ENCODE results near the gene TSPAN17.
"Not testable (repeated sequence)": the region's sequence is repeated elsewhere in the genome, so short reads cannot be mapped to it uniquely, and the experiment has no call there.

TSPAN17 gene

GRCh38 chr5:176647030-176647842, at the start of gene TSPAN17:
Gene TSPAN17 (plus strand): TSS chr5:176647484. CDS start chr5:176647616, 132 bp downstream.
- no peaks in the 10 kb centered on the region for H3K9me3 Mint-ChIP-seq
- peak; percentile 99 for DNase-seq
- peak within 1 kb of the TSS; percentile 92 to 93 for H3K4me3 Mint-ChIP-seq
- peaks cover 62% of the 10 kb centered on the region for H3K4me1 Mint-ChIP-seq
- H3K27me3 Mint-ChIP-seq, result no peaks in the 10 kb centered on the region
- peak; percentile 88 for ATAC-seq
- peak within 1 kb of the TSS; percentile 93 to 95 for H3K27ac Mint-ChIP-seq

GRCh38 chr5:176599749-176600430, 47.4 kb upstream of the TSPAN17 start:
- not testable (repeated sequence) for ATAC-seq, H3K9me3 Mint-ChIP-seq, H3K27ac Mint-ChIP-seq, H3K4me3 Mint-ChIP-seq, DNase-seq
- peaks cover 52% of the 10 kb centered on the region for H3K27me3 Mint-ChIP-seq
- peaks cover 21% of the 10 kb centered on the region for H3K4me1 Mint-ChIP-seq

DNA sequence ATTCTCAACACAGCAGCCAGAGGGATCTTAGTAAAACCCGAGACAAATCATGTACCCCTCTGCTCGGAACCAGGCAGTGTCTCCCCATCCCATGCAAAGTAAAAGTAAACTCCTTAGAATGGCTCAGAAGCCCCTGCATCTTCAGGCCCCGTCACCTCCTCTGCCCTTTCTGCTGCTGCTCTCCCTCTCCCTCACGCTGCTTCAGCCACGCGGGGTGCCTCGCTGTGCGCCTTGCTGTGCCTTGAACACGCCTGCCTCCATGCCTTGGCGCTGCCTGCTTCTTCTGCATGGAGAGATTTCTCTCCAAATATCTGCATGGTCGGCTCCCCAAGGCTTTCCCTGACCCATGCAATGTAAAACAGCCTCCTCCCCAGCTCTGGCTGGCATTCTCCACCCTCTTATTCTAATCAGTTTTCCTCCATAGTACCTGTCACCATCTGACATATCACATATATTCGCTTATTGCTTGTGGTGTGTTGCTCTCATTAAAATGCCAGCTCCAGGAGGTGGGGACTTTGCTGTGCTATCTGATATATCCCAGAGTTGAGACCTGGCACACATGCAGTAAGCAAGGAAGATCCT, 45.3 kb upstream of the TSPAN17 start:
- H3K4me3 Mint-ChIP-seq, result no peak overlapping the region

GRCh38 chr5:176603091-176603490, 44.2 kb upstream of the TSPAN17 start:
- H3K4me3 Mint-ChIP-seq, result no peak overlapping the region

More for the DNA sequence above, 45.3 kb upstream of the TSPAN17 start:
- H3K27me3 Mint-ChIP-seq, result peaks cover 38% of the 10 kb centered on the region
- no peak overlapping the region for H3K27ac Mint-ChIP-seq
- H3K9me3 Mint-ChIP-seq, result no peaks in the 10 kb centered on the region
- ATAC-seq (no peak), DNase-seq (no peak)
- peaks cover 13% of the 10 kb centered on the region for H3K4me1 Mint-ChIP-seq

GRCh38 chr5:176606032-176606431, 41.3 kb upstream of the TSPAN17 start:
- H3K27me3 Mint-ChIP-seq, result peaks cover 36% of the 10 kb centered on the region
- H3K4me1 Mint-ChIP-seq, result peaks cover 10% of the 10 kb centered on the region
- ATAC-seq, result no peak
- no peak for DNase-seq
- no peaks in the 10 kb centered on the region for H3K9me3 Mint-ChIP-seq
- H3K27ac Mint-ChIP-seq, result no peak overlapping the region
- no peak overlapping the region for H3K4me3 Mint-ChIP-seq

More at GRCh38 chr5:176603091-176603490, 44.2 kb upstream of the TSPAN17 start:
- DNase-seq (no peak), ATAC-seq (no peak)
- Mint-ChIP-seq H3K27me3 (peaks cover 35% of the 10 kb centered on the region), H3K9me3 (no peaks in the 10 kb centered on the region), H3K27ac (no peak overlapping the region), H3K4me1 (peaks cover 13% of the 10 kb centered on the region)

DNA sequence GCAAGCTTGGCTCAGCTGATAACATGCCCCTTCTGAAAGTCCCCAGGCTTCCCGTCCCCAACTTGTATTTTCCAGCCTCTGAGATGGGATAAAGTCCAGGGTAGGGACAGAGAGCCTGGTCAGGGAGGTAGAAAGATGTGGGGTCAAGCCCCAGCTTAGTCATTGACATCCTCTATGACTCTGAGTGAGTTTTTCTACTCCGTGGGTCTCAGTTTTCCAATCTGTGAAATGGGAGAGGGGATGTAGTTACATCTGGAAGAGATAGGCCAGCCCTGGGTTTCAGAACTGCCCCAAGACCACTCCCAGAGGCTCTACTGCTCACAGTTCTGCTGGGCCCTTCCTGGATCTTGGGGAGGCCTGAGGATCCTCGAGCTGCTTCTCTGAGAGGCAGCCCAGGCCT, 40.4 kb upstream of the TSPAN17 start:
- peaks cover 42% of the 10 kb centered on the region for H3K27me3 Mint-ChIP-seq
- H3K4me1 Mint-ChIP-seq, result peaks cover 10% of the 10 kb centered on the region
- H3K27ac Mint-ChIP-seq, result no peak overlapping the region
- H3K4me3 Mint-ChIP-seq, result no peak overlapping the region
- no peak for ATAC-seq
- DNase-seq, result no peak
- no peaks in the 10 kb centered on the region for H3K9me3 Mint-ChIP-seq

DNA sequence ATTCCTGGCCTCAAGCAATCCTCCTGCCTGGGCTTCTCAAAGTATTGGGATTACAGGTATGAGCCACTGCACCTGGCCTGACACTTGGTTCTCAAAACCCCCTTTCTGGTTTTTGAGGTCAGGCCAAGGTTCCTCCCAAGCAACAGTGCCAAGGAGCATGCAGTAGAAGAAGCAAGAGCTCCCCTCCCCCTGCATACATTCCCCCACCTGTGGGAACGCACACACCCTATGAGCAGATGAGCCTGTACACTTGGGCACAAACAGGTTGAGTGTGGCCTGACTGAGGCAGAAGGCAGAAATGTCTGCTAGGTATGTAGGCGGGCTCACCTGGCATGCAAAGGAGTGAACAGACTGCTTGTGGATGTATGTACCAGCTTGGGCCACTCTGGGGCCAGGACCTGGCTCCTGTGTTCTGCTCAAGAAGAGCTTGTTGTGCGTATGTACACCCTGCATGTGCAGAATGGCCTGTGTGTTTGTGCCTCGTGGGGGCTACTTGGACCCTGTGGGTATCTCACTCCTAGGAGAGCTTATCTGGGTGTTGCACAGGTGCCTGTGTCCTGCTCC, 39.1 kb upstream of the TSPAN17 start:
- Mint-ChIP-seq H3K27ac (no peak overlapping the region), H3K9me3 (no peaks in the 10 kb centered on the region), H3K27me3 (peaks cover 39% of the 10 kb centered on the region), H3K4me3 (no peak overlapping the region), H3K4me1 (peaks cover 10% of the 10 kb centered on the region)
- ATAC-seq (no peak), DNase-seq (no peak)

GRCh38 chr5:176608937-176609723, 38.2 kb upstream of the TSPAN17 start:
- Mint-ChIP-seq H3K4me1 (peaks cover 10% of the 10 kb centered on the region), H3K9me3 (no peaks in the 10 kb centered on the region), H3K27ac (no peak overlapping the region), H3K27me3 (peaks cover 33% of the 10 kb centered on the region), H3K4me3 (peak overlapping the region; percentile 82 to 92)
- DNase-seq (no peak), ATAC-seq (peak; percentile 32)

GRCh38 chr5:176609724-176610434, 37.4 kb upstream of the TSPAN17 start, which contains the start of gene GPRIN1:
Gene GPRIN1 (minus strand): TSS chr5:176610156. CDS start chr5:176599834, 10,322 bp downstream.
- Mint-ChIP-seq H3K27ac (no peak within 1 kb of the TSS), H3K4me1 (peaks cover 10% of the 10 kb centered on the region), H3K9me3 (no peaks in the 10 kb centered on the region), H3K27me3 (peaks cover 34% of the 10 kb centered on the region), H3K4me3 (peak within 1 kb of the TSS; percentile 82 to 92)
- ATAC-seq, result peak; percentile 74
- DNase-seq, result peak; percentile 55 to 65

- Mint-ChIP-seq H3K27ac (no peak overlapping the region), H3K4me3 (peak overlapping the region; percentile 69 to 71), H3K9me3 (no peaks in the 10 kb centered on the region), H3K4me1 (peaks cover 10% of the 10 kb centered on the region), H3K27me3 (peaks cover 39% of the 10 kb centered on the region)
- ATAC-seq (no peak), DNase-seq (no peak)
Measured at GRCh38 chr5:176610435-176610773, 36.9 kb upstream of the TSPAN17 start.

DNA sequence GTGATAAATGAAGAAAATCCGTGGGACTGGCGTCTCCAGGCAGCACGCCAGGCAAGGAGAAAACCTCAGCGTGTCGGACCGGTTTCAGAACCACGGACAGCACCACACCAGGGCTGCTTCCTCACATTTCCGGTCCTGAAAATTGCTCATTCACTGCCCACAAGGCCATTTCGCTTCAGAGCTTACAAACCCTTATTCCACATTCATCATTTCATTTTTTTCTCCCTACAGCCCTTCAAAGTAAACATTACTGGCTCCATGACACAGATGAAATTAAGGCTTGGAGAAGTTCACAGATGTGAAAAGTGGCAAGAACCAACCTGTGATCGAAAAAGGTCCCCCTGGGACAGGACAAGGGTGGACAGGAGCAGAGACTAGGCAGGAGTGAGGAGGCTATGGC, 35.8 kb upstream of the TSPAN17 start:
- no peak overlapping the region for H3K27ac Mint-ChIP-seq
- H3K27me3 Mint-ChIP-seq, result peaks cover 49% of the 10 kb centered on the region
- H3K4me3 Mint-ChIP-seq, result no peak overlapping the region
- H3K9me3 Mint-ChIP-seq, result no peaks in the 10 kb centered on the region
- peak; percentile 41 to 53 for DNase-seq
- peaks cover 10% of the 10 kb centered on the region for H3K4me1 Mint-ChIP-seq
- no peak for ATAC-seq

GRCh38 chr5:176612008-176612407, 35.3 kb upstream of the TSPAN17 start:
- Mint-ChIP-seq H3K4me1 (peaks cover 10% of the 10 kb centered on the region), H3K9me3 (no peaks in the 10 kb centered on the region), H3K4me3 (no peak overlapping the region), H3K27ac (peak overlapping the region in 1 of 2 donors; percentile 3), H3K27me3 (peaks cover 55% of the 10 kb centered on the region)
- ATAC-seq, result no peak
- no peak for DNase-seq

DNA sequence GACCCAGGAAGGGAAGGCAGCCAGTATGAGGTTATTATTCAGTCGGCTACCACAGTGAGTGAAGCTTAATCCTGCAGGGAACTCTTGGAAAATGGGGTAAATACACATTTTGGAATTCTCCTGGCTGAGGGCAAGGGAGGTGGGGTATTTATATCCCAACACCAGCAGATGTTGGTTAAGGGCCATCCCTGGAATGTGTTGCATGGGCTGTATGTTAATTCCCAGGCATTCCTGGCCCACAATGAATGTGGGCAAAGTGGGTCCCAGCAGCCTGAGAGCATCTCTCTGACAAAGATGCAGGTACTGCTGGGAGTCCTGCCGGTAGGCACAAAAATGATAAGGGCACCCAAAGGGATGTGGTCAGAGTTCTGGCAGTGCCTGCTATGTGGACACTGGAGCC, 34.4 kb upstream of the TSPAN17 start:
- no peak overlapping the region for H3K4me3 Mint-ChIP-seq
- H3K9me3 Mint-ChIP-seq, result no peaks in the 10 kb centered on the region
- H3K27me3 Mint-ChIP-seq, result peaks cover 63% of the 10 kb centered on the region

DNA sequence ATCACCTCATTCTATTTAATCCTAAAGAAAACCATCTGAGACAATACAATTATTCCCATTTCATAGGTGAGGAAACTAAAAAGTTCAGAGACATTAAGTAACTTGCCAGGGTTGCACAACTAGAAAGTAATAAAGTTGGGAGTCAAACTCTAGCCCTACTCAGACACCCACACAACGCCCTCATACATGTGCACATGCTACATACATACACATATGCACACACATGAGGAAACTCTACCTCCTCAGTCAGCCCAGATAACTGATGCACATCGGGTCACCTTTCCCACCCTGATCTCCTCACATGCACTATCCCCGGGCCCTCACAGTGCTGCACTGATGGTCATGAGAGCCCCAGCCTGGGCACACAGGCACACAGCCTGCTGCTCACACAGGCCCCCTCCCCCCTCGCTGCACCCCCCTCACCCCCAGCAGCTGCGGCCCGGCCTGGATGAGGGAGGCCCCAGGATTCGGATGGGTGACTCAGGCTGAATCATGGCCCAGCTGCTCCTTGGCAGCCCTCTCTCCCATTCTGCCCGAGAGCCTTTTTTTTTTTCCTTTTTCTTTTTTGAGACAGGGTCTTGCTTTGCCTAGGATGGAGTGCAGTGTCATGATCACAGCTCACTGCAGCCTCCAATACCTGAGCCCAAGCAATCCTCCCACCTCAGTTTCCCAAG, 32.3 kb upstream of the TSPAN17 start:
- Mint-ChIP-seq H3K4me1 (peaks cover 13% of the 10 kb centered on the region), H3K9me3 (no peaks in the 10 kb centered on the region), H3K27ac (no peak overlapping the region), H3K27me3 (peaks cover 66% of the 10 kb centered on the region), H3K4me3 (no peak overlapping the region)
- ATAC-seq (no peak), DNase-seq (no peak)

More for the DNA sequence above, 34.4 kb upstream of the TSPAN17 start:
- no peak for DNase-seq
- H3K27ac Mint-ChIP-seq, result no peak overlapping the region
- peaks cover 10% of the 10 kb centered on the region for H3K4me1 Mint-ChIP-seq
- ATAC-seq, result no peak

Data from stimulated activated naive CD8-positive, alpha-beta T cell treated with anti-CD3 and anti-CD28 coated beads, Interleukin-15, amount 100 ng/mL, for 72 hours (primary cell).